Uterus (tissue), 4 donors: Measurements from ENCODE around the gene MAP3K10. TPM values are rescaled to one million over a fixed set of nuclear protein-coding genes. Genes with fewer than 3 reads are reported as not detected.

ENCODE experiments used
- DNase-seq, 2 donors: peaks; one replicate each; pipeline ENCODE4 v3.0.0-alpha.2; 2019 to 2020
- H3K27ac ChIP-seq, 2 donors: fragments of 200-600 bp; sonication (generic); 1 replicate in 1 of 2; 2 replicates in 1 of 2; pipeline ENCODE4 v1.5.1; 2016 to 2018
- H3K27me3 ChIP-seq, 2 donors: fragments of 200-600 bp; sonication (generic); one replicate each; pipeline ENCODE4 v1.5.1; 2018 to 2019; ENCODE audit warnings: control low read depth in 1 of 2
- H3K36me3 ChIP-seq, 2 donors: fragments of 200-600 bp; sonication (generic); one replicate each; pipeline ENCODE4 v1.5.1; 2019; ENCODE audit warnings: control low read depth in 1 of 2
- H3K4me1 ChIP-seq, 2 donors: fragments of 200-600 bp; sonication (generic); one replicate each; pipeline ENCODE4 v1.5.1; 2018 to 2019; ENCODE audit warnings: control low read depth in 1 of 2
- H3K4me3 ChIP-seq, 2 donors: fragments of 200-600 bp; sonication (generic); 1 replicate in 1 of 2; 2 replicates in 1 of 2; pipeline ENCODE4 v1.5.1; 2018 to 2019; ENCODE audit warnings: mild to moderate bottlenecking in 1 of 2
- H3K9me3 ChIP-seq, 2 donors: fragments of 200-600 bp; sonication (generic); one replicate each; pipeline ENCODE4 v1.5.1; 2019; ENCODE audit warnings: control low read depth in 1 of 2
- POLR2A ChIP-seq, 2 donors: fragments of 450-650 bp; IDR thresholded peaks; one replicate each; pipeline ENCODE4 v1.6.1; 2016; ENCODE audit warnings: antibody characterized with exemption in 2 of 2, mild to moderate bottlenecking in 1 of 2, moderate library complexity in 1 of 2
- intact Hi-C: fragments of 100-400 bp; cut with DNase I; formaldehyde crosslinking; loops from one replicate; pipeline ENCODE4 v1.15.1; 2023; ENCODE audit warnings: low total_unique reads
- total RNA-seq, 4 donors: library from RNA; depleted of rRNA in 3 of 4; stranded (reverse); fragments of >200 nt in 3 of 4; gene quantifications; one replicate each; pipeline versions ENCODE4 v1.1.0 to v1.2.4, GENCODE V29; 2014 to 2023
- TF ChIP-seq, protein P1 (sequence below), 4 experiments: fragments of 200-600 bp in 2 of 4; fragments of 450-650 bp in 2 of 4; sonication (generic) in 2 of 4; IDR thresholded peaks; one replicate each; pipeline ENCODE4 v1.5.1; 2016 to 2019; ENCODE audit warnings: antibody characterized with exemption in 4 of 4, mild to moderate bottlenecking in 2 of 4, moderate library complexity in 1 of 4
- donor health status: DM: yes; HTN: yes; CAD: no.

MAP3K10 gene
- total RNA-seq, 4 donors from 2014 or later: 1.0 to 29.0 (median 3.1) TPM

GRCh38 chr19:40234429-40235237, 43.4 kb downstream of the MAP3K10 start:
- H3K4me3 ChIP-seq: no peak overlapping the region
- H3K9me3 ChIP-seq: no peaks in the 10 kb centered on the region
- H3K36me3 ChIP-seq: no peaks in the 10 kb centered on the region
- no peaks in the 10 kb centered on the region for H3K27me3 ChIP-seq
- no peak overlapping the region for H3K27ac ChIP-seq
- peaks cover 0 to 5% of the 10 kb centered on the region in 2 donors for H3K4me1 ChIP-seq
- intact Hi-C loops: no loop called here
- no peak for DNase-seq
- no peak for TF ChIP-seq POLR2A (IDR thresholded peaks at IDR 0.05)
- TF ChIP-seq, protein P1, sequence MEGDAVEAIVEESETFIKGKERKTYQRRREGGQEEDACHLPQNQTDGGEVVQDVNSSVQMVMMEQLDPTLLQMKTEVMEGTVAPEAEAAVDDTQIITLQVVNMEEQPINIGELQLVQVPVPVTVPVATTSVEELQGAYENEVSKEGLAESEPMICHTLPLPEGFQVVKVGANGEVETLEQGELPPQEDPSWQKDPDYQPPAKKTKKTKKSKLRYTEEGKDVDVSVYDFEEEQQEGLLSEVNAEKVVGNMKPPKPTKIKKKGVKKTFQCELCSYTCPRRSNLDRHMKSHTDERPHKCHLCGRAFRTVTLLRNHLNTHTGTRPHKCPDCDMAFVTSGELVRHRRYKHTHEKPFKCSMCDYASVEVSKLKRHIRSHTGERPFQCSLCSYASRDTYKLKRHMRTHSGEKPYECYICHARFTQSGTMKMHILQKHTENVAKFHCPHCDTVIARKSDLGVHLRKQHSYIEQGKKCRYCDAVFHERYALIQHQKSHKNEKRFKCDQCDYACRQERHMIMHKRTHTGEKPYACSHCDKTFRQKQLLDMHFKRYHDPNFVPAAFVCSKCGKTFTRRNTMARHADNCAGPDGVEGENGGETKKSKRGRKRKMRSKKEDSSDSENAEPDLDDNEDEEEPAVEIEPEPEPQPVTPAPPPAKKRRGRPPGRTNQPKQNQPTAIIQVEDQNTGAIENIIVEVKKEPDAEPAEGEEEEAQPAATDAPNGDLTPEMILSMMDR (IDR thresholded peaks at IDR 0.05): no peak

DNA sequence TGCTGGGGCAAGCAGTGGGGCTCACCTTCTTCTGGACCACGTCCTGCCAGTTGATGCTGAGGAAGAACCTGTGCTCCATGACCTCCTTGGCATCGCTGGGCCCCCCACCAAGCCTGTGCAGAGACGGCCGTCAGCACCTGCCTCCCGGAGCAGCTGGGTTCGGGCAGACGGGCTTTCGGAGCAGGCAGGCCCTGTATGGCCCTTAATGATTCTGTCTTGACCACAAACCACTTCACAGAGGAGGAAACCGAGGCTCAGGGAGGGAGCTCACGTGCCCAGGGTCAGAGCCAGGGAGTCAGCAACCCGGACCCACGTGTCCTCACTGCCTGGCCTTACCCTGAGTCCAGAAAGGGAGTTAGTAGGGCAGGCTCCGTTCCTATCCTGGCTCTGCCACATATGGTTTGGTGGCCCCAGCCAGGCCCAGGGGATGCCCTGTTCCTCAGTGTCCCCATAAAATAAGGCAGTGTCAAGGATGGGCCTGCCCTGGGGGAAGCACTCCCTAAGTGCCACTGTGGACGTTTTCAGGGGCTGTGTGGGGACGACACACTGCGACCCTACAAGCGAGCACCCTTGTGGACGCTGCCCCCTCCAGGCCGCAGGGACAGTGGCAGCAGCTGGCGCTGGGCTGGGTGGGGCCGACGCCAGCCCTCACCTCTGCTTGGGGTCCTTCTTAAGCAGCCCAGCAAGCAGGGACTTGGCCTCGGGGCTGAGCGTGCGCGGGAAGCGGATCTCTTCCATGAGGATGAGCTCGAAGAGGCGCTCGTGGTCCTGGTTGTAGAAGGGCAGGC, 44.2 kb downstream of the MAP3K10 start:
- TF ChIP-seq POLR2A (IDR thresholded peaks at IDR 0.05): no peak
- TF ChIP-seq, protein P1 (IDR thresholded peaks at IDR 0.05): no peak
- H3K4me3 ChIP-seq: no peak overlapping the region
- H3K36me3 ChIP-seq: no peaks in the 10 kb centered on the region
- H3K9me3 ChIP-seq: no peaks in the 10 kb centered on the region
- no peak overlapping the region for H3K27ac ChIP-seq
- H3K27me3 ChIP-seq: no peaks in the 10 kb centered on the region
- intact Hi-C loops: no loop called here
- peaks cover 0 to 5% of the 10 kb centered on the region in 2 donors for H3K4me1 ChIP-seq
- DNase-seq: no peak

- no peak for DNase-seq
- Histone ChIP-seq H3K4me3 (no peak overlapping the region), H3K27ac (no peak overlapping the region), H3K9me3 (no peaks in the 10 kb centered on the region), H3K4me1 (peaks cover 0 to 5% of the 10 kb centered on the region in 2 donors), H3K27me3 (no peaks in the 10 kb centered on the region), H3K36me3 (no peaks in the 10 kb centered on the region)
- TF ChIP-seq POLR2A (IDR thresholded peaks at IDR 0.05): no peak
- TF ChIP-seq, protein P1 (IDR thresholded peaks at IDR 0.05): no peak
- intact Hi-C loops: no loop called here
Measured at GRCh38 chr19:40236026-40236355, 44.8 kb downstream of the MAP3K10 start.

GRCh38 chr19:40236366-40236765, 45.1 kb downstream of the MAP3K10 start:
- Histone ChIP-seq H3K9me3 (no peaks in the 10 kb centered on the region), H3K27ac (no peak overlapping the region), H3K4me1 (peaks cover 0 to 5% of the 10 kb centered on the region in 2 donors), H3K27me3 (no peaks in the 10 kb centered on the region), H3K36me3 (no peaks in the 10 kb centered on the region), H3K4me3 (no peak overlapping the region)
- DNase-seq: no peak
- intact Hi-C loops: no loop called here
- TF ChIP-seq, protein P1 (IDR thresholded peaks at IDR 0.05): no peak
- TF ChIP-seq POLR2A (IDR thresholded peaks at IDR 0.05): no peak

DNA sequence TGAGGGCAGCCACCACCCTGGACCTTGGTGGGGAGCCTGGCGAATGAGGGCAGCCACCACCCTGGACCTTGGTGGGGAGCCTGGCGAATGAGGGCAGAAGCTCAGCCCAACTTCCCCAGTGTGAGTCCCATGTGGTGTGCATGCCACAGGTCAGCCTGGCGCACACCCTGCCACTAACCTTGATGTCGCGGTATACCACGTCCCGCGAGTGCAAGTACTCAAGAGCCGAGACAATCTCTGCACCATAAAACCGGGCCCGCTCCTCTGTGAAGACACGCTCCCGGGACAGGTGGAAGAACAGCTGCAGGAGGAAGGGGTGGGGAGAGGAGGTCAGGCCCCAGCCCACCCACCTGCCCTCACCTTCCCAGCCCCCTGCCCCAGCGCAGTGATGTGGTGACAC, 46.6 kb downstream of the MAP3K10 start:
- H3K4me3 ChIP-seq: no peak overlapping the region
- intact Hi-C loops: no loop called here
- H3K4me1 ChIP-seq: peaks cover 6% of the 10 kb centered on the region in 2 donors
- no peaks in the 10 kb centered on the region for H3K9me3 ChIP-seq
- H3K36me3 ChIP-seq: no peaks in the 10 kb centered on the region
- no peak for DNase-seq
- no peak overlapping the region for H3K27ac ChIP-seq
- TF ChIP-seq POLR2A (IDR thresholded peaks at IDR 0.05): no peak
- TF ChIP-seq, protein P1 (IDR thresholded peaks at IDR 0.05): no peak
- H3K27me3 ChIP-seq: no peaks in the 10 kb centered on the region
